HEK293 (cell line): Measurements from ENCODE around the gene UGGT2.

Source experiments
- KLF8 ChIP-seq: fragments of 450-650 bp; formaldehyde crosslinking; IDR thresholded peaks from 2 replicates; pipeline ENCODE4 v1.5.1; 2016; ENCODE audit warnings: missing biosample characterization, missing genetic modification characterization
- OSR2 ChIP-seq: fragments of 450-650 bp; formaldehyde crosslinking; IDR thresholded peaks from 2 replicates; pipeline ENCODE4 v1.5.1; 2016; ENCODE audit warnings: missing biosample characterization, missing genetic modification characterization
- ZFP69B ChIP-seq: fragments of 450-650 bp; formaldehyde crosslinking; IDR thresholded peaks from 2 replicates; pipeline ENCODE4 v1.5.1; 2016; ENCODE audit warnings: missing biosample characterization, missing genetic modification characterization
- ZNF302 ChIP-seq: fragments of 450-650 bp; formaldehyde crosslinking; IDR thresholded peaks from 2 replicates; pipeline ENCODE4 v1.5.1; 2016; ENCODE audit warnings: missing biosample characterization, missing genetic modification characterization, low read depth
- ZNF350 ChIP-seq: fragments of 450-650 bp; formaldehyde crosslinking; IDR thresholded peaks from 2 replicates; pipeline ENCODE4 v1.5.0; 2017; ENCODE audit warnings: missing biosample characterization, mild to moderate bottlenecking, missing genetic modification characterization
- ZNF596 ChIP-seq: fragments of 450-650 bp; IDR thresholded peaks from 2 replicates; pipeline ENCODE4 v1.5.0; 2018; ENCODE audit warnings: missing biosample characterization, mild to moderate bottlenecking, missing genetic modification characterization, moderate library complexity
- ZSCAN23 ChIP-seq: fragments of 450-650 bp; formaldehyde crosslinking; IDR thresholded peaks from 2 replicates; pipeline ENCODE4 v1.5.1; 2016; ENCODE audit warnings: missing biosample characterization, missing genetic modification characterization
- TF ChIP-seq, protein P1 (sequence below): fragments of 450-650 bp; formaldehyde crosslinking; IDR thresholded peaks from 2 replicates; pipeline ENCODE4 v1.5.1; 2016; ENCODE audit warnings: missing biosample characterization, missing genetic modification characterization
- TF ChIP-seq, protein P2 (sequence below): fragments of 450-650 bp; formaldehyde crosslinking; IDR thresholded peaks from 2 replicates; pipeline ENCODE4; 2016; ENCODE audit warnings: missing biosample characterization, missing genetic modification characterization
- TF ChIP-seq, protein P3 (sequence below): fragments of 450-650 bp; formaldehyde crosslinking; conservative IDR thresholded peaks from 2 replicates; pipeline ENCODE4 v1.5.1; 2016; ENCODE audit warnings: low read depth, missing biosample characterization, missing genetic modification characterization
- TF ChIP-seq, protein P4 (sequence below): fragments of 450-650 bp; formaldehyde crosslinking; IDR thresholded peaks from 2 replicates; pipeline ENCODE4 v1.5.1; 2016; ENCODE audit warnings: missing biosample characterization, missing genetic modification characterization

DNA sequence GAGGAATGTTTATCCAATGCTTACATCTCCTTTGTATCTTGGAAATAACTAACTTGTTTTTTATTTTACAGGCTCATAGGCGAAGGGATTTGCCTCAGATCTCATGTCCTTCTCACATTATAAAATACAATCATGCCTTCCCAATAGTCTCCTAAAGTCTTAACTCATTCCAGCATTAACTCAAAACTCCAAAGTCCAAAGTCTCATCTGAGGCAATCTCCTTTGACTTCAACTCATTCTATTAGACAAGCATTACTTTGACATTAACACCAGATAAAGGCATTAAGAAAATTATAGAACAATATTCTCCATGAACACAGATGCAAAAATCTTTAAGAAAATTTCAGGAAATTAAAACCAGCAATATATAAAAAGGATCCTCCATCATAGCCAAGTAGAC lies 238.7 kb downstream of the UGGT2 start:
- TF ChIP-seq, protein P1, sequence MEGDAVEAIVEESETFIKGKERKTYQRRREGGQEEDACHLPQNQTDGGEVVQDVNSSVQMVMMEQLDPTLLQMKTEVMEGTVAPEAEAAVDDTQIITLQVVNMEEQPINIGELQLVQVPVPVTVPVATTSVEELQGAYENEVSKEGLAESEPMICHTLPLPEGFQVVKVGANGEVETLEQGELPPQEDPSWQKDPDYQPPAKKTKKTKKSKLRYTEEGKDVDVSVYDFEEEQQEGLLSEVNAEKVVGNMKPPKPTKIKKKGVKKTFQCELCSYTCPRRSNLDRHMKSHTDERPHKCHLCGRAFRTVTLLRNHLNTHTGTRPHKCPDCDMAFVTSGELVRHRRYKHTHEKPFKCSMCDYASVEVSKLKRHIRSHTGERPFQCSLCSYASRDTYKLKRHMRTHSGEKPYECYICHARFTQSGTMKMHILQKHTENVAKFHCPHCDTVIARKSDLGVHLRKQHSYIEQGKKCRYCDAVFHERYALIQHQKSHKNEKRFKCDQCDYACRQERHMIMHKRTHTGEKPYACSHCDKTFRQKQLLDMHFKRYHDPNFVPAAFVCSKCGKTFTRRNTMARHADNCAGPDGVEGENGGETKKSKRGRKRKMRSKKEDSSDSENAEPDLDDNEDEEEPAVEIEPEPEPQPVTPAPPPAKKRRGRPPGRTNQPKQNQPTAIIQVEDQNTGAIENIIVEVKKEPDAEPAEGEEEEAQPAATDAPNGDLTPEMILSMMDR (tag by site-specific recombination) = no peak
- no peak for TF ChIP-seq ZFP69B (tag by site-specific recombination)
- TF ChIP-seq, protein P2, sequence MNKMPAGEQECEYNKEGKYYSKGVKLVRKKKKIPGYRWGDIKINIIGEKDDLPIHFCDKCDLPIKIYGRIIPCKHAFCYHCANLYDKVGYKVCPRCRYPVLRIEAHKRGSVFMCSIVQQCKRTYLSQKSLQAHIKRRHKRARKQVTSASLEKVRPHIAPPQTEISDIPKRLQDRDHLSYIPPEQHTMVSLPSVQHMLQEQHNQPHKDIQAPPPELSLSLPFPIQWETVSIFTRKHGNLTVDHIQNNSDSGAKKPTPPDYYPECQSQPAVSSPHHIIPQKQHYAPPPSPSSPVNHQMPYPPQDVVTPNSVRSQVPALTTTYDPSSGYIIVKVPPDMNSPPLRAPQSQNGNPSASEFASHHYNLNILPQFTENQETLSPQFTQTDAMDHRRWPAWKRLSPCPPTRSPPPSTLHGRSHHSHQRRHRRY = no peak
- TF ChIP-seq OSR2 (tag by site-specific recombination) = no peak
- no peak for TF ChIP-seq ZNF302 (tag by site-specific recombination)
- TF ChIP-seq, protein P3, sequence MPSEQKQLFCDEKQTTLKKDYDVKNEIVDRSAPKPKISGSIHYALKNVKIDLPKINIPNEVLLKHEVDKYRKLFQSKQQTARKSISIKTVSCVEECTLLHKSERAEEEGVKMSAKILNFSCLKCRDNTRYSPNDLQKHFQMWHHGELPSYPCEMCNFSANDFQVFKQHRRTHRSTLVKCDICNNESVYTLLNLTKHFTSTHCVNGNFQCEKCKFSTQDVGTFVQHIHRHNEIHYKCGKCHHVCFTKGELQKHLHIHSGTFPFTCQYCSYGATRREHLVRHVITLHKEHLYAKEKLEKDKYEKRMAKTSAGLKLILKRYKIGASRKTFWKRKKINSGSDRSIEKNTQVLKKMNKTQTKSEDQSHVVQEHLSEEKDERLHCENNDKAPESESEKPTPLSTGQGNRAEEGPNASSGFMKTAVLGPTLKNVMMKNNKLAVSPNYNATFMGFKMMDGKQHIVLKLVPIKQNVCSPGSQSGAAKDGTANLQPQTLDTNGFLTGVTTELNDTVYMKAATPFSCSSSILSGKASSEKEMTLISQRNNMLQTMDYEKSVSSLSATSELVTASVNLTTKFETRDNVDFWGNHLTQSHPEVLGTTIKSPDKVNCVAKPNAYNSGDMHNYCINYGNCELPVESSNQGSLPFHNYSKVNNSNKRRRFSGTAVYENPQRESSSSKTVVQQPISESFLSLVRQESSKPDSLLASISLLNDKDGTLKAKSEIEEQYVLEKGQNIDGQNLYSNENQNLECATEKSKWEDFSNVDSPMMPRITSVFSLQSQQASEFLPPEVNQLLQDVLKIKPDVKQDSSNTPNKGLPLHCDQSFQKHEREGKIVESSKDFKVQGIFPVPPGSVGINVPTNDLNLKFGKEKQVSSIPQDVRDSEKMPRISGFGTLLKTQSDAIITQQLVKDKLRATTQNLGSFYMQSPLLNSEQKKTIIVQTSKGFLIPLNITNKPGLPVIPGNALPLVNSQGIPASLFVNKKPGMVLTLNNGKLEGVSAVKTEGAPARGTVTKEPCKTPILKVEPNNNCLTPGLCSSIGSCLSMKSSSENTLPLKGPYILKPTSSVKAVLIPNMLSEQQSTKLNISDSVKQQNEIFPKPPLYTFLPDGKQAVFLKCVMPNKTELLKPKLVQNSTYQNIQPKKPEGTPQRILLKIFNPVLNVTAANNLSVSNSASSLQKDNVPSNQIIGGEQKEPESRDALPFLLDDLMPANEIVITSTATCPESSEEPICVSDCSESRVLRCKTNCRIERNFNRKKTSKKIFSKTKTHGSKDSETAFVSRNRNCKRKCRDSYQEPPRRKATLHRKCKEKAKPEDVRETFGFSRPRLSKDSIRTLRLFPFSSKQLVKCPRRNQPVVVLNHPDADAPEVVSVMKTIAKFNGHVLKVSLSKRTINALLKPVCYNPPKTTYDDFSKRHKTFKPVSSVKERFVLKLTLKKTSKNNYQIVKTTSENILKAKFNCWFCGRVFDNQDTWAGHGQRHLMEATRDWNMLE (tag by site-specific recombination) = no peak
- TF ChIP-seq KLF8 (tag by site-specific recombination) = no peak
- TF ChIP-seq ZSCAN23 = no peak
- no peak for TF ChIP-seq ZNF596 (tag by site-specific recombination)
- TF ChIP-seq, protein P4, sequence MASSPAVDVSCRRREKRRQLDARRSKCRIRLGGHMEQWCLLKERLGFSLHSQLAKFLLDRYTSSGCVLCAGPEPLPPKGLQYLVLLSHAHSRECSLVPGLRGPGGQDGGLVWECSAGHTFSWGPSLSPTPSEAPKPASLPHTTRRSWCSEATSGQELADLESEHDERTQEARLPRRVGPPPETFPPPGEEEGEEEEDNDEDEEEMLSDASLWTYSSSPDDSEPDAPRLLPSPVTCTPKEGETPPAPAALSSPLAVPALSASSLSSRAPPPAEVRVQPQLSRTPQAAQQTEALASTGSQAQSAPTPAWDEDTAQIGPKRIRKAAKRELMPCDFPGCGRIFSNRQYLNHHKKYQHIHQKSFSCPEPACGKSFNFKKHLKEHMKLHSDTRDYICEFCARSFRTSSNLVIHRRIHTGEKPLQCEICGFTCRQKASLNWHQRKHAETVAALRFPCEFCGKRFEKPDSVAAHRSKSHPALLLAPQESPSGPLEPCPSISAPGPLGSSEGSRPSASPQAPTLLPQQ = no peak
- no peak for TF ChIP-seq ZNF350 (tag by site-specific recombination)
